SW480 (cell line): ENCODE measurements around the gene KCNMB3.
"Not testable (repeated sequence)": the region's sequence is repeated elsewhere in the genome, so short reads cannot be mapped to it uniquely, and the experiment has no call there.

Experiments used
- DNase-seq: peaks from one replicate; pipeline ENCODE4 v3.0.0-alpha.2; 2016; ENCODE audit warnings: low spot score

The KCNMB3 gene

DNA sequence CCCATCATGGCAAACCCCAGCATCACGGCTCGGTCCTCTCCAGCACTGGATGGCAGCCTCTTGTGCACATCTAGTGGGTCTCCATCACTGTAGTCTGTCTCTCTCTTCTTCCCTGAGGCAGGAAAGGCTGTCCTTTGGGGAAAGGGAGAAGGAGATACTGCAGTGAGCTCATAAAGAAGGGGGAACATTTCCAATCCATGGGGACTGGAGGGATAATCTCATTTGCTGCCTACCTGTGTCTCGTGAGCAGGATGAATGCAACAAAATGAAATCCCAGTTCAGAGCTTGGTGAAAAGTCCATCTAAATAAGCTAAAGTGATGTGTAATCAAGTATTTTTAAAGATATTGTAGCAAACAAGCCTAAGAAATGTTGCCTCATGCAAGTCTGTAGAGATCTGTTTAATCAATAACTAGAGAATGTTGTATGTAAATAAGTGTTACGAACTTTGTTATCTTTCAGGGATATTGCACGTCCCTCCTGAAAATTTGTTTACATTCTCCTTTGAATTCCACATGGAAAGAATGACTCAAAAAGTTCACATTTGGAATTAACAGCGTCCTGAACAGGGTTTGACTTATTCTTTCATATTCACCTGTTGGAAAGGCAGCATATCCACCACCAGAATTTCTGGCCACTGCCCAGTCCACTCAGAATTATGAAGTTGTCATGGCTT is at the start of gene KCNMB3:
Gene KCNMB3 (minus strand): TSS at position 312 of the 674 bp plus-strand sequence. CDS start 124 bp downstream, at position 188.
- no peak for DNase-seq

DNA sequence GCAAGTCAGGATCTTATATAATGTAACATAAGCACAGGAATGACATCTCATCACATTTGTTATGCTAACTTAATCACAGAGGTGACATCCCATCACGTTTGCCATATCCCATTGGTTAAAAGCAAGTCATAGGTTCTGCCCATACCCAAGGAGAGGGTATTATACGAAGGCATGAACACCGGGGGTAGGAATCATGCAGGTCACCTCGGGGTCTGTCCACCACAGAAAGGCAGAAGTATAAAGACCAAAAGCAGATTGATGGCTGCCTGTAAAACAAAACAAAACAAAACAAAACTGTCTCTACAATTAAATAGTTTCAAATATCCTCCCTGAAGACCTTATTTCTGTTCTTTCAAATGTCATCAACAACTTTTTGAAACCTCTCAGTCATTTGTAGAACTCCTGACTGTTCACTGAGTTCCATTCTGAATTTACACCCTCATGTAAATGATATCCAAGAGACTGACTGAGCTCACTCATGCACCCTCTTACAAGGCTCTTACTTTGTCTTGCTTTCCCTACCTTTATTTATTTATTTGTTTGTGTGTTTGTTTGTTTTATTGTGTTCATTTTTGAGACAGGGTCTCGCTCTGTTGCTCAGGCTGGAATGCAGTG is 49.2 kb upstream of the KCNMB3 start:
- DNase-seq: no peak

DNA sequence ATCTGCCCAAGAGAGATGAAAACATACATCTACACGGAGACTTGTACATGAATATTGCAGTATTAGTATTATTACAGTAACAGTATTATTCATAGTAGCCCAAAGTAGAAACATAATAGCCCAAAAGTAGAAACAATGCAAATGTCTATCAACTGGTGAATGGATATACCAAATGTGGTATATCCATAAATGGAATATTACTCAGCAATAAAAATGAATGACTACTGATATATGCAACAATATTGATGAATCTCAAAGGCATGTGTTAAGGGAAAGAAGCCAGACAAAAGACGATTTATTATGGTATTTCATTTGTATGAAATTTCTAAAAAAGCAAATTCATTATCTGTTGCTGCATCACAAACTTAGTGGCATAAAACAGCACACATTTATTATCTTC is 48.4 kb upstream of the KCNMB3 start:
- no peak for DNase-seq

DNA sequence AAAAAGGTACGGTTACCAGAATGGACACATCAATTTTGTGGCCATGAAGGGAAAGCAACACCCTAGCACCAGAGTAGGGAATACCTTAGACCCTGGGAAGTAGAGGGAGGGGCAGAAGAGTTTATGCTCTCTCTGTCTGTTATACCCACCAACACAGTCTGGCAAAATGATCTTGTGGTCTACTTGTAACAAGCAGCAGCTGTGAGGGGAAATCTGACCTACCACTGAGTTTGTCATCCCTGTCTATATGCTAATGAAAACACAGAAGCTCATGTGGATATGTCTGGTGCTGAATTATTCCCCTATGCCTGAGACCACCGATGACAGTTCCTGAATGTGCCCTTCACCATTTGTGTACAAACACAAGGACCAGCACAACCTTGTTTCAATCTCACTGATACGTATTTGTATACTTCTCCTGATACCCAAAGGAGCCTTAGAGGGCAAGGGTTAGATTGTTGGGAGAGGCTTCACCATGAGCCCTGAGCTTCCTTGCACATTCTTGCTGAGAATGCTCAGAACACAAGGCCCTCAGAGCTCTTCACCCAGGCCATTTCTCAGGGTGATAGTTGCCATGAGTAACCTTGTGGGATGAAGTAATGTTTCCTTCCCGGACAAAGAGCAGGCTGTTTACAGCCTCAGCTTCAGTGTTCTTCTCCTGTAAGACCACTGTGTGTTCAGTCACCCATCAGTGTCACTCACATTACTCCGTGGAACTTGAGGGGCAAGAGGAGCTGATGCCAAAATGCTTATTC is 47.2 kb upstream of the KCNMB3 start:
- DNase-seq: no peak

DNA sequence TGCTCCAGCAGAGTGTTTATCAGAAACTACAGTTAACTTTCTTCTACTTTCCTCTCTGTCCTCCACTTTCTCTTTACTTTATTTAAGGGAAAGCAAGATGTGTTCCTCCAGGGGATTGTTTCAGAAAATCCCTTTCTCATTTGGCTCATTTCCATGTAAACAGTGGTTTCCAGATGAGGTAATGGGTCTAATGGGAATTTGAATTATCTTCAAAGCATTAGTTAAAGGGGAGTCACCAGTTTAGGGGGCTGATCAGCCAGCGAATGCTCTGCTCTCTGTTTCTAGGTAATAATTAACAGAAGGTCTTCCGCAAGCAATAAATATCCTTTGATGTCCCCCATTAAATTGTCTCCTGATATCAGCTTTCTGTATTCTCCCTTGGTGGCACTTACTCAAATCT is 41.5 kb upstream of the KCNMB3 start:
- peak; percentile 80 for DNase-seq

- no peak for DNase-seq
Measured at GRCh38 chr3:179289295-179289694, 38.4 kb upstream of the KCNMB3 start.

- DNase-seq: no peak
Measured at GRCh38 chr3:179288845-179289244, 37.9 kb upstream of the KCNMB3 start.

DNA sequence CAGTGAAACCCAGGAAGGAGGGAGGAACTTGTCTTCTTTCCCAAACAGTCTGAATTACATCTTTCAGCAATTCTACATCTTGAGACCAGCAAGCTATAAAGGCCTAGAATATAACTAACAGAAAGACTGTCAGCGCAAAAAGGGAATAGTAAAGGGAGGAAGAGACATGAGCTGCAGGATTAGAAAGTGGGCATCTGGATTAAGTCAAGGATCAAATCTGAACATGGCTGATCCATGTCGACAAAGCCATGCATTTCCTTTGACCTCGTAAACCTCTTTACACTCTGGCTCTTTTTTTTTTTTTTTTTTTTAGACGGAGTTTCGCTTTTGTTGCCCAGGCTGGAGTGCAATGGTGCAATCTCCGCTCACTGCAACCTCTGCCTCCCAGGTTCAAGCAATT is 35.4 kb upstream of the KCNMB3 start:
- DNase-seq: no peak

- DNase-seq: no peak
Measured at GRCh38 chr3:179281825-179282224, 30.9 kb upstream of the KCNMB3 start.

- DNase-seq: no peak
Measured at GRCh38 chr3:179279837-179280236, 28.9 kb upstream of the KCNMB3 start.

DNA sequence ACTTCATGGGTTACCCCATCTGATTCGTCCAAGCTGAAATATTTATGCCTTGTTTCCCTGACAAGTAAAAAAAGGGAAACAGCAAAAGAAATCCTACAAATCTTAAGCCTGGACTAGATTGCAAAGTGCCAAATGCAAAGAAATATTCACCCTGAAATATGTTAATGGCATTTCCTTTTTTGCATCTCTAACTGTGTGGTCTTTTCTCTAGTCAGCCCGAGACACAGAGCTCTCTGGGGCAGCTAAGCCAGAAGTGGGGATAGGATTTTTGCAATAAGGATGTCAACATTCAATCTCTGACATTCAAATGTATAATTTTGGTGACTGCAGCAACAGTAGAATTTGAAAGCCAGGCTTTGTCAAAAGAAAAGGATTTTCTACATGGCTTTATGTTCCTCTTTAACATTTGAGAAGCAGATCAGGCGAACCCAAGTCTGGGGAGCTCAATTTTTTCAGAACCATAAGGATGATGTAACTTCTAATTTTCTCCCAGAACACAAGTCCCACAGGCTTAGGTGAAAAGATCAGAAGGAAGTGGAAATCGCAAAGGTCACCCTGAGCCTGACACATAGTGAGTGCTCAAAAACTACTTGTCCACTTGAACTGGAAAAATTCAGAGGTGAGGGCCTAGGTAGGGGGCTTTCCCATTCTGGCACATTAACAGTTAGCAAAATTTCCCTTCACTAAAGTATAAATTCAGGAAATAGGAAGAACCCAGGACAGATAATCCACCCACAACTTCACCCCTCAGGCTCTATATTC is 28.2 kb upstream of the KCNMB3 start:
- no peak for DNase-seq

GRCh38 chr3:179278151-179278550 is 27.2 kb upstream of the KCNMB3 start:
- DNase-seq: no peak

DNA sequence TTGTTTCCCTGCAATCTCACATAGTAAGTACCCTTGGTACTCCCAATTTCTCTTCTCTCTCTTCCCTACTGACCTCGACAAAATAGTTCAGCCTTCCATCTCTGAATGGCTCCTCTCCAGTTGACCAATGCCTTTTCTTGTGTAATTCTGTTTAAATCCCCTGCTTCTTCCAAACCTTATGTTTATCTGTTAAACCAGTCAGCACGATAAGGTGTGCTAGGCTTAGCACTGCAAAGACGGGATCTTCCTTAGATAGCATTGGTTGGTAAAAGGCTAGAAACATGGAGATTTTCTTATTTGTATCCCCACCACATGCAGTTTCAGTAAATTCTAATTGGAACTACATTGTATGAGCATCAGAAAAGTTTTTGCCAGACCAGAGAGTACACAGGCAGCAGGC is 25.8 kb upstream of the KCNMB3 start:
- DNase-seq: no peak

GRCh38 chr3:179276001-179276400 is 25.1 kb upstream of the KCNMB3 start:
- DNase-seq: no peak

GRCh38 chr3:179274434-179274833 is 23.5 kb upstream of the KCNMB3 start:
- not testable (repeated sequence) for DNase-seq

- no peak for DNase-seq
Measured at GRCh38 chr3:179272385-179272784, 21.5 kb upstream of the KCNMB3 start.

- no peak for DNase-seq
Measured at GRCh38 chr3:179269152-179269707, 18.3 kb upstream of the KCNMB3 start.

GRCh38 chr3:179268400-179269051 is 17.6 kb upstream of the KCNMB3 start:
- DNase-seq: no peak

- no peak for DNase-seq
Measured at GRCh38 chr3:179266701-179267211, 15.8 kb upstream of the KCNMB3 start.

DNA sequence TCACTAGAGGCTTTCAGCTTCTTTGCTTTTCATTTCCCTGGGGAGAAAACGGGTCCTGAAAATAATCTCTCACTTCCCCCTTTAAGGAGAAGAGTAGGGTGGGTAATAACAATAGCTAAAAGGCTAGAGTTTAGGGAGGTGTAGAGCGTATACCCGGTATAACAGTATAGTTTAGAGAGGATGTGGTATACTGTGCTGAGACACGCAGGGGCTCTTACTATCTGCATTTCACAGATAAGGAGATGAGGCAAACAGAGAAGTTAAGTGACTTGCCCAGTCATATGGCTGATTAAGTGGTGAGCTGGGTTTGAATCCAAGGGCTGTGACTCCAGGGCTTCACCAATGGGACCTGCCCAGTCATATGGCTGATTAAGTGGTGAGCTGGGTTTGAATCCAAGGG is 15.0 kb upstream of the KCNMB3 start:
- no peak for DNase-seq

DNA sequence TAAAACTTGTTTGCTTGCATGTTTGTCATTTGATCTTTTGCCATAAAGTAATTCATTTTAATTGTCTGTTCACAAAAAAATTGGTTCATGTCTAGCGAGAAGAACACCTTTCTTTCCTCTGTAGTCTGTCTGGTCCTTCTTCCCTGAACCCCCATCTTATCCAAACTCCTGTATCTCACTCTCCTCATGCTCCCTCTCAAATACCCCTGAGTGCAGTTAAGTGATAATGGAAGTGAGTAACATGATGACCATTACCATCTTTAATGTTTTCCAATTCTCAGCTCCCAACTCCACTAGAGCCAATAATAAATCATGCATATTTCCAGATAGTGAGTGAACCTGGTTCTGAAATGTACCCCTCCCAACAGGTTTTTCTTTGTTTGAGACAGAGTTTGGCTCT is 14.2 kb upstream of the KCNMB3 start:
- no peak for DNase-seq
